Activated T-cell treated with anti-CD3 and anti-CD28 coated beads, Interleukin-2, amount 50 U/mL, for 72 hours (primary cell): ENCODE measurements around the gene ATXN2. TPM values are rescaled to one million over a fixed set of nuclear protein-coding genes. Genes with fewer than 3 reads are reported as not detected.
"Not testable (repeated sequence)": the region's sequence is repeated elsewhere in the genome, so short reads cannot be mapped to it uniquely, and the experiment has no call there.

Source experiments
- ATAC-seq, 2 donors: fragments of 150-1000 bp; cut with Tn5 transposase; replicated peaks in 1 of 2; 2 replicates each; pipeline ENCODE4 v1.10.0; 2021; ENCODE audit warnings: moderate library complexity in 2 of 2, mild to moderate bottlenecking in 1 of 2
- DNase-seq, 2 donors: peaks; one replicate each; pipeline ENCODE4 v3.0.0; 2021 to 2022; ENCODE audit warnings: mixed read lengths in 1 of 2
- H3K27ac Mint-ChIP-seq: one replicate; pipeline ENCODE4 v1.8.0; 2022; ENCODE audit warnings: mild to moderate bottlenecking, moderate library complexity, mixed read lengths
- H3K27me3 Mint-ChIP-seq: one replicate; pipeline ENCODE4 v1.8.0; 2022; ENCODE audit warnings: low read depth, mixed read lengths
- H3K36me3 Mint-ChIP-seq, 2 donors: one replicate each; pipeline ENCODE4 v1.8.0; 2022; ENCODE audit warnings: mixed read lengths in 2 of 2, mild to moderate bottlenecking in 1 of 2; ENCODE audit not compliant: insufficient read depth in 2 of 2
- H3K4me1 Mint-ChIP-seq: one replicate; pipeline ENCODE4 v1.8.0; 2022; ENCODE audit warnings: low read depth, mixed read lengths
- H3K4me3 Mint-ChIP-seq, 2 donors: one replicate each; pipeline ENCODE4 v1.8.0; 2022; ENCODE audit warnings: mild to moderate bottlenecking in 2 of 2, mixed read lengths in 2 of 2, moderate library complexity in 2 of 2
- H3K9me3 Mint-ChIP-seq, 2 donors: one replicate each; pipeline ENCODE4 v1.8.0; 2022; ENCODE audit warnings: mixed read lengths in 2 of 2
- total RNA-seq, 2 donors: library from RNA; stranded (reverse); gene quantifications; one replicate each; pipeline ENCODE4 v1.2.3, GENCODE V29; 2022

ATXN2 gene
- total RNA-seq, 2 donors from 2014 or later: 45.4 to 47.9 TPM

GRCh38 chr12:111578971-111579340 lies 20.2 kb downstream of the ATXN2 start:
- no peak overlapping the region for H3K27ac Mint-ChIP-seq
- DNase-seq (no peak), ATAC-seq (no peak)
- no peaks in the 10 kb centered on the region for H3K9me3 Mint-ChIP-seq
- H3K4me1 Mint-ChIP-seq: peaks cover 9% of the 10 kb centered on the region
- H3K27me3 Mint-ChIP-seq: no peaks in the 10 kb centered on the region
- no peak overlapping the region for H3K4me3 Mint-ChIP-seq
- H3K36me3 Mint-ChIP-seq: peaks cover 0 to 1% of the 10 kb centered on the region in 2 donors

- Mint-ChIP-seq H3K27ac (no peak overlapping the region), H3K9me3 (no peaks in the 10 kb centered on the region), H3K4me3 (no peak overlapping the region), H3K4me1 (peaks cover 9% of the 10 kb centered on the region), H3K27me3 (no peaks in the 10 kb centered on the region), H3K36me3 (peaks cover 0 to 1% of the 10 kb centered on the region in 2 donors)
- ATAC-seq (no peak), DNase-seq (no peak)
Measured at GRCh38 chr12:111578276-111578970, 20.7 kb downstream of the ATXN2 start.

GRCh38 chr12:111574797-111575443 lies 24.2 kb downstream of the ATXN2 start:
- Mint-ChIP-seq H3K27ac (no peak overlapping the region), H3K27me3 (no peaks in the 10 kb centered on the region), H3K4me3 (no peak overlapping the region), H3K9me3 (no peaks in the 10 kb centered on the region), H3K36me3 (no peaks in the 10 kb centered on the region), H3K4me1 (peaks cover 16% of the 10 kb centered on the region)
- no peak for DNase-seq
- ATAC-seq: no peak

- DNase-seq: no peak
- Mint-ChIP-seq H3K27ac (no peak overlapping the region), H3K36me3 (no peaks in the 10 kb centered on the region), H3K4me1 (peaks cover 26% of the 10 kb centered on the region), H3K4me3 (no peak overlapping the region), H3K27me3 (no peaks in the 10 kb centered on the region), H3K9me3 (no peaks in the 10 kb centered on the region)
- ATAC-seq: no peak
Measured at GRCh38 chr12:111573476-111573875, 25.6 kb downstream of the ATXN2 start.

- H3K27ac Mint-ChIP-seq: no peak overlapping the region
- peaks cover 22% of the 10 kb centered on the region for H3K4me1 Mint-ChIP-seq
- no peak overlapping the region for H3K4me3 Mint-ChIP-seq
- peaks cover 0 to 2% of the 10 kb centered on the region in 2 donors for H3K36me3 Mint-ChIP-seq
- ATAC-seq (no peak), DNase-seq (no peak)
- H3K9me3 Mint-ChIP-seq: no peaks in the 10 kb centered on the region
- no peaks in the 10 kb centered on the region for H3K27me3 Mint-ChIP-seq
Measured at GRCh38 chr12:111570084-111570961, 28.8 kb downstream of the ATXN2 start.

- ATAC-seq (no peak), DNase-seq (no peak)
- peaks cover 23% of the 10 kb centered on the region for H3K4me1 Mint-ChIP-seq
- H3K9me3 Mint-ChIP-seq: no peaks in the 10 kb centered on the region
- H3K4me3 Mint-ChIP-seq: no peak overlapping the region
- H3K27ac Mint-ChIP-seq: no peak overlapping the region
- peaks cover 0 to 2% of the 10 kb centered on the region in 2 donors for H3K36me3 Mint-ChIP-seq
- no peaks in the 10 kb centered on the region for H3K27me3 Mint-ChIP-seq
Measured at GRCh38 chr12:111569363-111570083, 29.6 kb downstream of the ATXN2 start.

- H3K27me3 Mint-ChIP-seq, H3K9me3 Mint-ChIP-seq, H3K36me3 Mint-ChIP-seq, ATAC-seq, H3K27ac Mint-ChIP-seq, H3K4me3 Mint-ChIP-seq, DNase-seq: not testable (repeated sequence)
- peaks cover 29% of the 10 kb centered on the region for H3K4me1 Mint-ChIP-seq
Measured at GRCh38 chr12:111560844-111561243, 38.3 kb downstream of the ATXN2 start.

GRCh38 chr12:111558107-111558376 lies 41.1 kb downstream of the ATXN2 start:
- Mint-ChIP-seq H3K27ac (no peak overlapping the region), H3K9me3 (peaks cover 2% of the 10 kb centered on the region in 2 donors), H3K27me3 (no peaks in the 10 kb centered on the region), H3K4me1 (peaks cover 20% of the 10 kb centered on the region), H3K36me3 (peaks cover 8 to 19% of the 10 kb centered on the region in 2 donors), H3K4me3 (no peak overlapping the region)
- DNase-seq: no peak
- ATAC-seq: no peak

- peaks cover 2% of the 10 kb centered on the region in 2 donors for H3K9me3 Mint-ChIP-seq
- peaks cover 8 to 21% of the 10 kb centered on the region in 2 donors for H3K36me3 Mint-ChIP-seq
- DNase-seq: no peak
- no peak overlapping the region for H3K4me3 Mint-ChIP-seq
- peaks cover 20% of the 10 kb centered on the region for H3K4me1 Mint-ChIP-seq
- no peak for ATAC-seq
- no peaks in the 10 kb centered on the region for H3K27me3 Mint-ChIP-seq
- H3K27ac Mint-ChIP-seq: no peak overlapping the region
Measured at GRCh38 chr12:111557271-111558106, 41.6 kb downstream of the ATXN2 start.

GRCh38 chr12:111556676-111557075 lies 42.4 kb downstream of the ATXN2 start:
- Mint-ChIP-seq H3K36me3 (peaks cover 8 to 28% of the 10 kb centered on the region in 2 donors), H3K27ac (no peak overlapping the region), H3K4me1 (peaks cover 20% of the 10 kb centered on the region), H3K9me3 (peaks cover 2% of the 10 kb centered on the region in 2 donors), H3K27me3 (no peaks in the 10 kb centered on the region), H3K4me3 (no peak overlapping the region)
- ATAC-seq: no peak
- DNase-seq: no peak

GRCh38 chr12:111555313-111555712 lies 43.8 kb downstream of the ATXN2 start:
- ATAC-seq, DNase-seq: not testable (repeated sequence)

GRCh38 chr12:111546758-111547383 lies 52.2 kb downstream of the ATXN2 start:
- DNase-seq (peak; percentile 15 to 18), ATAC-seq (peak; percentile 95 to 97)
- Mint-ChIP-seq H3K36me3 (peaks cover 9 to 34% of the 10 kb centered on the region in 2 donors), H3K27me3 (no peaks in the 10 kb centered on the region), H3K9me3 (peaks cover 0 to 3% of the 10 kb centered on the region in 2 donors), H3K4me1 (peaks cover 42% of the 10 kb centered on the region), H3K27ac (peak overlapping the region; percentile 90), H3K4me3 (peak overlapping the region; percentile 48 to 77)

More at GRCh38 chr12:111555313-111555712, 43.8 kb downstream of the ATXN2 start:
- Mint-ChIP-seq H3K4me1 (peaks cover 20% of the 10 kb centered on the region), H3K36me3 (peaks cover 8 to 30% of the 10 kb centered on the region in 2 donors)
- H3K4me3 Mint-ChIP-seq, H3K27ac Mint-ChIP-seq, H3K27me3 Mint-ChIP-seq, H3K9me3 Mint-ChIP-seq: not testable (repeated sequence)
